Trophoblast cell (in vitro differentiated cells and primary cell): Measurements from ENCODE around the gene OR7A5.
"Not testable (repeated sequence)": the region's sequence is repeated elsewhere in the genome, so short reads cannot be mapped to it uniquely, and the experiment has no call there.

Source experiments
- DNase-seq, 2 donors: peaks; one replicate each; pipeline ENCODE4 v3.0.0-alpha.2; 2016
- H2AFZ ChIP-seq: 2 replicates; pipeline ENCODE4 v1.6.1; 2013; ENCODE audit warnings: low read length, moderate library complexity, mild to moderate bottlenecking; ENCODE audit not compliant: insufficient read depth, poor library complexity
- H2AK5ac ChIP-seq: 2 replicates; pipeline ENCODE4 v1.6.1; 2013; ENCODE audit warnings: mild to moderate bottlenecking, low read length
- H2BK120ac ChIP-seq: 2 replicates; pipeline ENCODE4 v1.6.1; 2013; ENCODE audit warnings: low read length, mild to moderate bottlenecking, moderate library complexity; ENCODE audit not compliant: insufficient read depth, poor library complexity
- H2BK12ac ChIP-seq: 2 replicates; pipeline ENCODE4 v1.6.1; 2013; ENCODE audit warnings: mild to moderate bottlenecking, low read length, moderate library complexity
- H2BK5ac ChIP-seq: 2 replicates; pipeline ENCODE4 v1.6.1; 2013; ENCODE audit warnings: low read length, low read depth, moderate library complexity, mild to moderate bottlenecking; ENCODE audit not compliant: poor library complexity
- H3K14ac ChIP-seq: 2 replicates; pipeline ENCODE4 v1.6.1; 2013; ENCODE audit warnings: mild to moderate bottlenecking, low read length
- H3K18ac ChIP-seq: 2 replicates; pipeline ENCODE4 v1.6.1; 2013; ENCODE audit warnings: mild to moderate bottlenecking, low read length
- H3K23ac ChIP-seq: 2 replicates; pipeline ENCODE4 v1.6.1; 2013; ENCODE audit warnings: low read length
- H3K27ac ChIP-seq: 2 replicates; pipeline ENCODE4 v1.5.1; 2013; ENCODE audit warnings: low read depth, mild to moderate bottlenecking, inconsistent platforms, low read length, moderate library complexity
- H3K27me3 ChIP-seq: 2 replicates; pipeline ENCODE4 v1.6.1; 2013; ENCODE audit warnings: inconsistent platforms, mild to moderate bottlenecking, low read length, moderate library complexity; ENCODE audit not compliant: insufficient read depth
- H3K36me3 ChIP-seq, 2 experiments: 1 replicate in 1 of 2; 2 replicates in 1 of 2; pipeline ENCODE4 v1.6.1; 2013; ENCODE audit warnings: low read length in 2 of 2, mild to moderate bottlenecking in 2 of 2, moderate library complexity in 1 of 2; ENCODE audit not compliant: insufficient read depth in 2 of 2, control insufficient read depth in 1 of 2
- H3K4ac ChIP-seq: 2 replicates; pipeline ENCODE4 v1.6.1; 2013; ENCODE audit warnings: low read depth, mild to moderate bottlenecking, low read length, moderate library complexity
- H3K4me1 ChIP-seq, 2 experiments: 1 replicate in 1 of 2; 2 replicates in 1 of 2; pipeline ENCODE4 v1.6.1; 2013; ENCODE audit warnings: low read length in 2 of 2, mild to moderate bottlenecking in 2 of 2, moderate library complexity in 1 of 2; ENCODE audit not compliant: insufficient read depth in 2 of 2, control insufficient read depth in 1 of 2
- H3K4me2 ChIP-seq: 2 replicates; pipeline ENCODE4 v1.6.1; 2013; ENCODE audit warnings: inconsistent platforms, mild to moderate bottlenecking, low read length, moderate library complexity
- H3K4me3 ChIP-seq: 2 replicates; pipeline ENCODE4 v1.5.1; 2013; ENCODE audit warnings: mild to moderate bottlenecking, low read depth, low read length, inconsistent platforms
- H3K79me1 ChIP-seq: one replicate; pipeline ENCODE4 v1.6.1; 2013; ENCODE audit warnings: low read length
- H3K79me2 ChIP-seq: 2 replicates; pipeline ENCODE4 v1.6.1; 2013; ENCODE audit warnings: low read length, mild to moderate bottlenecking; ENCODE audit not compliant: control insufficient read depth, insufficient read depth, poor library complexity
- H3K9ac ChIP-seq: 2 replicates; pipeline ENCODE4 v1.6.1; 2013; ENCODE audit warnings: mild to moderate bottlenecking, low read length
- H3K9me3 ChIP-seq: 2 replicates; pipeline ENCODE4 v1.6.1; 2013; ENCODE audit warnings: low read depth, mild to moderate bottlenecking, control low read depth, inconsistent platforms, low read length; ENCODE audit not compliant: insufficient read depth
- H4K12ac ChIP-seq: 2 replicates; pipeline ENCODE4 v1.6.1; 2013; ENCODE audit warnings: low read depth, mild to moderate bottlenecking, low read length, moderate library complexity
- H4K8ac ChIP-seq: 2 replicates; pipeline ENCODE4 v1.6.1; 2013; ENCODE audit warnings: low read depth, mild to moderate bottlenecking, low read length, moderate library complexity
- H4K91ac ChIP-seq: one replicate; pipeline ENCODE4 v1.6.1; 2013; ENCODE audit warnings: low read depth, mild to moderate bottlenecking, low read length, moderate library complexity
- WGBS: extraction: QIAGEN DNeasy Blood & Tissue Kit; methylation state at CpG from one replicate; pipeline ENCODE4 v1.1.7; 2013; ENCODE audit warnings: missing lambda C conversion rate; ENCODE audit not compliant: insufficient read length, insufficient coverage; ENCODE audit errors: extremely low coverage; 5-methylcytosine and 5-hydroxymethylcytosine counted together

OR7A5 gene

DNA sequence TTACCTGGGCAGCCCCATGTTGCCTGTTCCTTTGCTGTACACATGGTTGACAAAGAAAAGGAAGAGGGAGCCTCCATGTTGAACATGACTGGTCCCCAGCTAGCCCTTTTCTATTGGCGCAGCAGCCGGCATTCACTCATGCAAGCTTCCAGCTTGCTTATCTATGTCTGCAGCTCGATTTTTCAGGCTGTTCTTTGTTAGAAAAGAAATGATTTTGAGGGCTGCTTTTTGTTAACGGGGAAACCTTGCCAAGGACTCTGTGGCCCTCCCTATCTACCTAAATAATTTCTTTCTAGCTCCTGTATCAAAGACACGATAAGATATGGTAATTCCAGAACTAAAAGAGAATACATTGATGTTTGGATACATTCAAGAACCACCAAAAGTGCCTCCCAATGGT lies 36.2 kb downstream of the OR7A5 start:
- H3K4me2 ChIP-seq = no peak overlapping the region
- no peaks in the 10 kb centered on the region for H3K36me3 ChIP-seq
- no peak overlapping the region for H3K23ac ChIP-seq
- no peak overlapping the region for H2AFZ ChIP-seq
- H3K79me2 ChIP-seq = no peaks in the 10 kb centered on the region
- no peak overlapping the region for H3K14ac ChIP-seq
- H4K12ac ChIP-seq = no peak overlapping the region
- H3K4me3 ChIP-seq = no peak overlapping the region
- H4K8ac ChIP-seq = no peak overlapping the region
- no peak overlapping the region for H2BK5ac ChIP-seq
- H4K91ac ChIP-seq = no peak overlapping the region
- no peak overlapping the region for H3K18ac ChIP-seq
- H2AK5ac ChIP-seq = no peak overlapping the region
- no peak overlapping the region for H3K9ac ChIP-seq
- no peak overlapping the region for H3K4ac ChIP-seq
- DNase-seq = no peak
- no peaks in the 10 kb centered on the region for H3K27me3 ChIP-seq
- H3K4me1 ChIP-seq = no peaks in the 10 kb centered on the region
- H3K27ac ChIP-seq = no peak overlapping the region
- H3K9me3 ChIP-seq = peaks cover 2% of the 10 kb centered on the region
- H3K79me1 ChIP-seq = no peaks in the 10 kb centered on the region
- no CpG with 5 or more reads among the region's 5 CpGs for WGBS
- no peak overlapping the region for H2BK12ac ChIP-seq
- no peak overlapping the region for H2BK120ac ChIP-seq

DNA sequence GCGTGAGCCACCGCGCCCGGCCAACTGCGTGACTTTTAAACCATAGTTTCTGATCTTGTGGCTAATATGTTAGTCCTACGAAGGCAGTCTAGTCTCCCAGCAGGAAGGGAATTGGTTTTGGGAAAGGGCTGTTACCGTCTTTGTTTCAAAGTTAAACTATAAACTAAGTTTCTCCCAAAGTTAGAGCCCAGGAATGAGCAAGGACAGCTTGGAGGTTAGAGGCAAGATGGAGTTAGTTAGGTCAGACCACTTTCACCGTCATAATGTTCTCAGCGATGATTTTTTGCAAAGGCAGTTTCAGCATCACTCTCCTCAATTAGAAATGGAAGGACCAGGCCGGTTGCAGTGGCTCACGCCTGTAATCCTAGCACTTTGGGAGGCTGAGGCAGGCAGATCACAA lies 39.0 kb downstream of the OR7A5 start:
- no peaks in the 10 kb centered on the region for H3K36me3 ChIP-seq
- no peak overlapping the region for H3K9ac ChIP-seq
- no peak overlapping the region for H3K4me2 ChIP-seq
- no peaks in the 10 kb centered on the region for H3K4me1 ChIP-seq
- no peak overlapping the region for H3K27ac ChIP-seq
- no peaks in the 10 kb centered on the region for H3K79me1 ChIP-seq
- no peak overlapping the region for H4K12ac ChIP-seq
- no peaks in the 10 kb centered on the region for H3K27me3 ChIP-seq
- no peak overlapping the region for H2AFZ ChIP-seq
- H3K18ac ChIP-seq = no peak overlapping the region
- no peak overlapping the region for H4K91ac ChIP-seq
- H3K79me2 ChIP-seq = no peaks in the 10 kb centered on the region
- no peak overlapping the region for H3K4me3 ChIP-seq
- no peak overlapping the region for H3K14ac ChIP-seq
- no peak overlapping the region for H2BK5ac ChIP-seq
- H2BK12ac ChIP-seq = no peak overlapping the region
- no peak overlapping the region for H3K4ac ChIP-seq
- H3K23ac ChIP-seq = no peak overlapping the region
- no CpG with 5 or more reads among the region's 11 CpGs for WGBS
- H4K8ac ChIP-seq = no peak overlapping the region
- no peak for DNase-seq
- no peak overlapping the region for H2BK120ac ChIP-seq
- peaks cover 2% of the 10 kb centered on the region for H3K9me3 ChIP-seq
- H2AK5ac ChIP-seq = no peak overlapping the region

DNA sequence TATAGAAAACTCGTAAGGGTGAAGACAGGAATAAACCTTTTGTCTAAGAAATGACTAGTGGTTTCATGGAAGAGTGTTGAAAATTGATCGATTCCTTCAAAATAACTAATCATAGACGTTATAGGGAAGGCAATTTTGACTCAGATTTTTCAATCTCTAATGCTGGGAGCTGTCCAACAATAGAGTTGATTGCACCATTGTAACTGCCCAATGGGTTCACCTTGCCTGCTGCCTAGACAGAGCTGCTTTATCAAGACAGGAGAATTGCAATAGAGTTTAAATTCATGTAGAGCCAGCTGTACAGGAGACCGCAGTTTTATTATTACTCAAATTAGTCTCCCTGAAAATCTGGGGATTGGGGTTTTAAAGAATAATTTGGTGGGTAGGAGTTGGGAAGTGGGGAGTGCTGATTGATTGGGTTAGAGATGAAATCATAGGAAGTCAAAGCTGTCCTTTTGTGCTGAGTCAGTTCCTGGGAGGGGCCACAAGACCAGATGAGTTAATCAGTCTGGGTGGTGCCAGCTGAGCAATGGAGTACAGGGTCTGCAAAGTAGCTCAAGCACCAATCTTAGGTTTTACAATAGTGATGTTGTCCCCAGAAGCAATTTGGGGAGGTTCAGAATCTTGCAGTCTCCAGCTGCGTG lies 39.8 kb downstream of the OR7A5 start:
- Histone ChIP-seq H3K27ac (no peak overlapping the region), H4K8ac (no peak overlapping the region), H3K79me1 (no peaks in the 10 kb centered on the region), H2AFZ (no peak overlapping the region), H2BK5ac (no peak overlapping the region), H3K14ac (no peak overlapping the region), H3K4ac (no peak overlapping the region), H3K36me3 (no peaks in the 10 kb centered on the region), H2AK5ac (no peak overlapping the region), H3K9ac (no peak overlapping the region), H3K27me3 (no peaks in the 10 kb centered on the region), H3K18ac (no peak overlapping the region), H3K4me1 (no peaks in the 10 kb centered on the region), H2BK12ac (no peak overlapping the region), H3K4me2 (no peak overlapping the region), H4K12ac (no peak overlapping the region), H3K4me3 (no peak overlapping the region), H2BK120ac (no peak overlapping the region), H3K9me3 (peaks cover 2% of the 10 kb centered on the region), H3K23ac (no peak overlapping the region), H3K79me2 (no peaks in the 10 kb centered on the region), H4K91ac (no peak overlapping the region)
- no CpG with 5 or more reads among the region's 5 CpGs for WGBS
- DNase-seq = no peak

DNA sequence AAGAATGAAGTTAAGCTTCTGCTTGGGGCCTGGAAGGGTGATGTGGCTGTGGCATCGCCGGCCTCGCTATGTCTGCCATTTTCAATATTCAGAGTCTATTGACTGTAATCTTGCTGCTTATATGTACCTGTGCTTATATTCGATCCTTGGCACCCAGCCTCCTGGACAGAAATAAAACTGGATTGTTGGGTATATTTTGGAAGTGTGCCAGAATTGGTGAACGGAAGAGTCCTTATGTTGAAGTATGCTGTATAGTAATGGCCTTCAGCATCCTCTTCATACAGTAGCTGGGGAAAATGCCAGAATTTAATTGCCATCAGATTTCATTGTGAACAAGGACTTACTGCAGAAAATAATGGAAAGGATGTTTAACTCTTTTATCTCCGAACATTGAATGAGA lies 42.7 kb downstream of the OR7A5 start:
- H2BK5ac ChIP-seq, H3K79me2 ChIP-seq, H2AK5ac ChIP-seq, H3K4me1 ChIP-seq, H4K12ac ChIP-seq, DNase-seq, H3K4me3 ChIP-seq, H3K18ac ChIP-seq, H2BK120ac ChIP-seq, H4K8ac ChIP-seq, H3K23ac ChIP-seq, H3K79me1 ChIP-seq, H3K9me3 ChIP-seq, H3K36me3 ChIP-seq, H3K4ac ChIP-seq, H3K27me3 ChIP-seq, H2BK12ac ChIP-seq, H3K14ac ChIP-seq, H4K91ac ChIP-seq, H3K4me2 ChIP-seq, H3K27ac ChIP-seq, H3K9ac ChIP-seq, H2AFZ ChIP-seq: not testable (repeated sequence)
- WGBS = no CpG with 5 or more reads among the region's 6 CpGs
